Measurements from ENCODE around the gene KRAS.

KRAS gene

DNA sequence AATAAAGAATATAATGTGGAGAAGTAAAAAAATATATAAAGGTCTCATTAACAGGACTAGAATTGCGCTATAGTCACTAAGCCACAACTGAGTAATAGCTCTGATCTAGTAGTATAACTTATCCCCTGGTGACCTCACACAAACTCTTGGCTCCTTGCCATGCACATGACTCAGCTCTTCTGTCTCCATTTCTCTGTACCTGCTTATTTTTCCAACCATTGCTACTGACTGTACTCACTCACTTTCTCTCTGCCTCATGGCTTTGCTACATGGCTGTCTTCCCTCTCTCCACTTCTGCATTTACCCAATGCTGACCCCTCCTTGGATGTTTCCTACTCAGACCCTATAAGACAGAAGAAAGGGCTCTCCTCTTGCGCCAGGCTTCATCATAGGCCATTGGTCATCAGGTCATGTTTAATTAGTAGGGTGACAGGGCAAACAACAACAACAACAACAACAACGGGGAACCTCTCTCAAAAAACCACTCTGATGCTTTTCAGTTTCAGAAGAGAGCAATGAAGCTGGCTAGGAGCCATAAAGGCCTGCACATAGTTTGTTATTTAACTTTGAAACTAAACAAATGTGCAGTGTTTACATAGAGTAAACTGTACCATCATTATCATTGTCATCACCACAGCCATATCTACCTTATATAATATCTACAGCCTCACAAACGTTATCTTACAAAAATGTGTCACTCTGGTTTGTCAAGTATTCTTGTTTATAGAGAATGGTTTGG, 25.6 kb upstream of the KRAS start:
- Histone ChIP-seq H3K27me3 (ENCODE audit: control insufficient read depth, insufficient read depth, low read length) (no peaks in the 10 kb centered on the region), H3K9me3 (replicated peaks; ENCODE audit: low read length) (no peaks in the 10 kb centered on the region), H3K4me3 (ENCODE audit: low read length) (no peak overlapping the region), H3K4me2 (ENCODE audit: low read length) (no peak overlapping the region), H3K4me1 (ENCODE audit: control insufficient read depth, insufficient read depth, low read length) (peaks cover 6% of the 10 kb centered on the region), H3K36me3 (ENCODE audit: insufficient read depth, low read length) (no peaks in the 10 kb centered on the region), H3K9ac (ENCODE audit: low read depth, low read length) (no peak overlapping the region)

DNA sequence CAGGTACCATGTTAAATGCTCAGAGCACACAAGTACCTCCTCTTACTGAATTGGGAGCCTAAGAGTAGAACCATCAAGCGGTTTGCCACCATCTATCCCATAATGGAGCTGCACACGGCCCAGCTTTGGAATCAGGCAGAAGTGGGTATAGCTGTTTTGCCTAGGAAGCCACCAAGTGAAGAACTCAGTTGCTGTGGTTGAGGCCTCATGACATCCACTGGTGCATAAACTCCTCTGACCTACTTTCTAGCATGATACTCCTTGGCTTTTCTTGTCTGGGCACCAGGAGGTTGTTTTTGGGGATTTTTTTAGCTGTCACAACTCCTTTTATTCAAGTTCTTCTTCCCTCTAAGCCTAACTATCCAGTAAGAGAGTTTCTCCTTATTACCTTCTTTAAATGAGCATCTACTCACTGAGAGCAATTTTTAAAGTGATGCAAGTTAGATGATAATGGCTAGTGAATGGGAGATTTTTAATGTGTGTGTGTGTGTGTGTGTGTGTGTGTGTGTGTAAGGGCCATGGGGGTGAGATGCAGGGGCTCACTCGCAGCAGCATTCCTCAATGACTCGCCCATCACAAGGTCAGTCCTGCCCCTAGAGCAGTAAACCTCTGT, 20.9 kb upstream of the KRAS start:
- Histone ChIP-seq H3K9me3 (replicated peaks; ENCODE audit: low read length) (no peaks in the 10 kb centered on the region), H3K4me3 (ENCODE audit: low read length) (no peak overlapping the region)

DNA sequence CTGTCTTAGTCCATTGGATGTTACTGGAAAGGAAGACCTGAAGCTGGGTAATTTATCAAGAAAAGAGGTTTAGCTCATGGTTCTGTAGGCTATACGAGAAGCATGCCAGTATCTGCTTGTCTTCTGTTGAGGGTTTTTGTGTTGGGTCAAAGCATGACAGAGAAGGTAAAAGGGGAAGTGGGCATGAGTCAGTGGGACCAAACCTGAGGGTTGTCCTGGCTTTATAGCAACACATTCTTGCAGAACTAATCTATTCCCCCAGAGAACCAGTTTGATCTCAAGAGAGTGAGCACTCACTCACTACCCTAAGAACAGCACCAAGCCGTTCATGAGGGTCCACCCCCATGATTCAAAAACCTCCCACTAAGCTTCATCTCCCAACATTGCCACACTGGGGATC, 19.0 kb upstream of the KRAS start:
- Histone ChIP-seq H3K4me2 (ENCODE audit: low read length) (no peak overlapping the region), H3K4me3 (ENCODE audit: low read length) (no peak overlapping the region), H3K9me3 (replicated peaks; ENCODE audit: low read length) (no peaks in the 10 kb centered on the region), H3K36me3 (ENCODE audit: insufficient read depth, low read length) (no peaks in the 10 kb centered on the region), H3K4me1 (ENCODE audit: control insufficient read depth, insufficient read depth, low read length) (no peaks in the 10 kb centered on the region), H3K27me3 (ENCODE audit: control insufficient read depth, insufficient read depth, low read length) (no peaks in the 10 kb centered on the region), H3K9ac (ENCODE audit: low read depth, low read length) (no peak overlapping the region)

More for the DNA sequence above, 20.9 kb upstream of the KRAS start:
- Histone ChIP-seq H3K4me1 (ENCODE audit: control insufficient read depth, insufficient read depth, low read length) (peaks cover 5% of the 10 kb centered on the region), H3K36me3 (ENCODE audit: insufficient read depth, low read length) (no peaks in the 10 kb centered on the region), H3K4me2 (ENCODE audit: low read length) (no peak overlapping the region), H3K27me3 (ENCODE audit: control insufficient read depth, insufficient read depth, low read length) (no peaks in the 10 kb centered on the region), H3K9ac (ENCODE audit: low read depth, low read length) (no peak overlapping the region)

DNA sequence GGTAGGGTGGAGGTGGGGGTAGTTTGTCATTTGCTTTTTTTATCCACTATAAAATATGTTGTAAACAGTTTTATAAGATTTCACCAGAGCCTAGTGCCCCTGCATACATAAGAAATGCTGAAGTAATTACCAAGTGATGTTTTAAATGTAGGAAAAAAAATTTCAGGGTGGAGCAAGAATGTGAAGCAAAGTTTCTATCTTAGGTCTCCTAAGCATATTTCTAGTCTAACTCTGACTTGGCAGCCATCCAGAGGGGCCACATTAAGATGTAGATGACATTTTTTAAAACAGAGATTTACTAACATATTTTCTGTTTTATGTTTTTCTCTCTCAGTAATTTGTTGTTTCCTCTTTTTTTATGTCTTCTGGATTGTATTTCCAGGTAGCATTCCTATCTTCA, 15.8 kb upstream of the KRAS start:
- no peaks in the 10 kb centered on the region for H3K27me3 ChIP-seq (ENCODE audit: control insufficient read depth, insufficient read depth, low read length)
- H3K9ac ChIP-seq (ENCODE audit: low read depth, low read length), result no peak overlapping the region
- no peaks in the 10 kb centered on the region for H3K36me3 ChIP-seq (ENCODE audit: insufficient read depth, low read length)
- H3K4me3 ChIP-seq (ENCODE audit: low read length), result no peak overlapping the region
- H3K9me3 ChIP-seq (replicated peaks; ENCODE audit: low read length), result no peaks in the 10 kb centered on the region
- no peaks in the 10 kb centered on the region for H3K4me1 ChIP-seq (ENCODE audit: control insufficient read depth, insufficient read depth, low read length)
- no peak overlapping the region for H3K4me2 ChIP-seq (ENCODE audit: low read length)

DNA sequence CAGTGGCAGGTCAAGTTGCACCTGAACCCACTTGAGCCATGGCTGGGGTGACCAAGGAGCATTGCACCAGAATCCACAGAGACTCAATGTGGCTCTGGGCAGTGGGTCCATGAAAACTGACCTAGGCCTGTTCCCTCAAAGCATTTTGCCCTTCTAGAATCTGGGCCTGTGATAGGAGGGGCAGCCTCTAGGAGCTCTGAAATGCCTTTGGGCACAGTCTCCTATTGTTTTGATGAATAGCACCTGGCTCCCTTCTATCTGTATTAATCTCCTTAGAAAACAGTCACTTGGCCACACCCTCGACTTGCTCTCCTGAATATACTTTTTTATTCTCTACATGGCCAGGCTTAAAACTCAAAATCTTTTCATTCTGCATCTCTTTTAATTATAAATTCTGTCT, 14.1 kb upstream of the KRAS start:
- H3K36me3 ChIP-seq (ENCODE audit: insufficient read depth, low read length), result no peaks in the 10 kb centered on the region
- H3K4me2 ChIP-seq (ENCODE audit: low read length), result no peak overlapping the region
- H3K9me3 ChIP-seq (replicated peaks; ENCODE audit: low read length), result no peaks in the 10 kb centered on the region
- no peaks in the 10 kb centered on the region for H3K4me1 ChIP-seq (ENCODE audit: control insufficient read depth, insufficient read depth, low read length)
- no peak overlapping the region for H3K9ac ChIP-seq (ENCODE audit: low read depth, low read length)
- no peaks in the 10 kb centered on the region for H3K27me3 ChIP-seq (ENCODE audit: control insufficient read depth, insufficient read depth, low read length)
- H3K4me3 ChIP-seq (ENCODE audit: low read length), result no peak overlapping the region

DNA sequence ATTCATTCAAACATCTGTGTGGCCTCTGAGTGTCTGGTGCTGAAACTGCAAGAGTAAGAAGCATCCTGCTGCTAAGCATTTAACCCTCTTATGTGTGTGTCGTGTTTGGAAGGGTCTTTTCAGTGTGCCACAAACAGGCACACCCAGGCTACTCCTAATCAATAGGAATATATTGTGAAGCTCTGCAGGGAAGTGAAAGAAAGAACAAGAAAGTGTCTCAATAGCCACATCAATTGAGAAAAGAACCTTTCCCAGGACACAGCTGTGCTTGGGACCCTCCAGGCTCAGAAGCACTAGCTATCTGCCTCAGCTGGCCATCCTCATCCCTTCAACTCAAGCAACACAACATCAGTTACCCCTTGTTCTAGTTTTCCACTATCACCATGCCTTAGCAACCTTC, 13.4 kb upstream of the KRAS start:
- Histone ChIP-seq H3K4me1 (ENCODE audit: control insufficient read depth, insufficient read depth, low read length) (no peaks in the 10 kb centered on the region), H3K4me3 (ENCODE audit: low read length) (no peak overlapping the region), H3K4me2 (ENCODE audit: low read length) (no peak overlapping the region), H3K27me3 (ENCODE audit: control insufficient read depth, insufficient read depth, low read length) (no peaks in the 10 kb centered on the region), H3K36me3 (ENCODE audit: insufficient read depth, low read length) (no peaks in the 10 kb centered on the region), H3K9ac (ENCODE audit: low read depth, low read length) (no peak overlapping the region), H3K9me3 (replicated peaks; ENCODE audit: low read length) (no peaks in the 10 kb centered on the region)

DNA sequence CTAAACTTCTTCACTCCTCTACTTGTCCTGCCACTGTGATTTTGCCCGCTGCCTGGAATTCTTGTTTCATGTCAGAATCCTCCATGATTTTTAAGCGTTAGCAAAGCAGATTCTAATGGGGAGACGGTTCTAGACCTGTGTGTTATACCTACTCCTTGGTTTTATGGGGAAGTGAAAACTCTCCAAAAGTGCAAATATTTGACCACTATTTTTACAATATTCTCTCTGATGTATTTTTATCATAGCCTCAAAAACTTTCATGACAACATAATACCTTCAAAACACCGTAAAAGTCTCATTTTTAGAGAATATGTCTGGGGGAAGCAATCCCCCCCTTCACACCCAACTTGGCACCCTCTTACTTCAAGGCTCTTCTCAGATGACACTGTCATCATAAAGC, 12.9 kb upstream of the KRAS start:
- H3K4me2 ChIP-seq (ENCODE audit: low read length), result no peak overlapping the region
- H3K4me3 ChIP-seq (ENCODE audit: low read length), result no peak overlapping the region
- H3K9me3 ChIP-seq (replicated peaks; ENCODE audit: low read length), result no peaks in the 10 kb centered on the region
- no peak overlapping the region for H3K9ac ChIP-seq (ENCODE audit: low read depth, low read length)
- no peaks in the 10 kb centered on the region for H3K36me3 ChIP-seq (ENCODE audit: insufficient read depth, low read length)
- H3K4me1 ChIP-seq (ENCODE audit: control insufficient read depth, insufficient read depth, low read length), result no peaks in the 10 kb centered on the region
- no peaks in the 10 kb centered on the region for H3K27me3 ChIP-seq (ENCODE audit: control insufficient read depth, insufficient read depth, low read length)

DNA sequence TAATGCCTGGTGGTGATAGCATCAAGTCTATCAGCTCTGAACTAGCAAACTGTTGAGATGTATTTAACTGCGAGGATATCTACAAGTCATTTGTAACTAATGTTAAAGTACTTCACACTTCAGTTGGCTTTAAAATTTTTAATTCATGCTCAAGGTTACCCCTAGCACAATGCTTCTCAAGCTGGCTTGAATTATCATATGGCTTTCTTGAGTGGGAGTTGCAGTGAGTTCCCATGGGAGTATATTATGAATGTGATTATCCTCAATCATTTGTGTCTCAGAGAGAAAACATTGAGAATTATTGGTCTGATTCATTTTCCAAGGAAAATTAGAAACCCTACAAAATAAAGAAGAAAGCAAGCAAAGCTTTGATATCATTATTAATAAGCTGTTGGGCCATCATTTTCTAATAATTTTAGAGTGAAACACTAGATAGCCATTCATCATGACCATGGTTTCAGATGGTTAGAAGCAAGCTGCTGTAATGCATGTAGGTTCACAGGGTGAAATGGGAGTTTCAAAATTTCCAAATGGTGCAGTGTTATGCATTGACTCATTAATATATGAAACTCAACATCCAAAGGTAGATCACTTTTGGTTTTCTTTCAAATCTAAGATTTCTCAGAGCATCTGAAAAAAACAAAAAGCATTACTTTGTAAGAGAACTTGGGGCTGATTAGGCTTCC, 11.8 kb upstream of the KRAS start:
- Histone ChIP-seq H3K27me3 (ENCODE audit: control insufficient read depth, insufficient read depth, low read length) (no peaks in the 10 kb centered on the region), H3K36me3 (ENCODE audit: insufficient read depth, low read length) (no peaks in the 10 kb centered on the region), H3K9me3 (replicated peaks; ENCODE audit: low read length) (no peaks in the 10 kb centered on the region), H3K9ac (ENCODE audit: low read depth, low read length) (no peak overlapping the region), H3K4me1 (ENCODE audit: control insufficient read depth, insufficient read depth, low read length) (no peaks in the 10 kb centered on the region), H3K4me2 (ENCODE audit: low read length) (no peak overlapping the region), H3K4me3 (ENCODE audit: low read length) (no peak overlapping the region)

DNA sequence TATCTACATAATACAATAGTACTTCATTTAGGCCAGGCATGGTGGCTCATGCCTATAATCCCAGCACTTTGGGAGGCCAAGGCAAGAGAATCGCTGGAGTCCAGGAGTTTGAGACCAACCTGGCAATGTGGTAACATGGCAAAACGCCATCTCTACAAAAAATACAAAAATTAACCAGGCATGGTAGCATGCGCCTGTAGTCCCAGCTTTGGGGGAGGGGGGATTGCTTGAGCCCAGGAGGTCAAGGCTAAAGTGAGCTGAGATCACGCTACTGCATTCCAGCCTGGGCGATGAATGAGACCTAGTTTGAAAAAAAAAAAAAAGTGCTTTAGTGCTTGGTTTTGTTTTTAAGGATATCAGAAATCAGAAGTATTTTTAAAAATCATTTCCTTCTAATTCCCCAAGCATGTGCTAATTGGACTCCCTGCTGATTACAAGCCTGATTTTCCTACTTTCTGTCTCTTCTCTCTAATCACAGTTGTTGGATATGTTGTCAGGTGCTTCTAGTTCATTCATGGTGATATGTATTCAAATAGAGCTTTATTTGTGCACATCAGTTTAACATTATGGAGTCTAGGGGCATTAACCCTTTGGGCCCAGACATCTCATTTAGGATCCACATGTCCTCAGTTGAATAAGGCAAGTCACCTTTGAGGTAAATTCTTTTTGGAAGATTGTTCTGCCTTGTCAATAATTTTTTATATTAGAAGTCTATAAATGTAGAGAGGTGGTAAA, 7.0 kb upstream of the KRAS start:
- H3K4me3 ChIP-seq (ENCODE audit: low read length), result no peak overlapping the region
- no peaks in the 10 kb centered on the region for H3K9me3 ChIP-seq (replicated peaks; ENCODE audit: low read length)
- no peak overlapping the region for H3K4me2 ChIP-seq (ENCODE audit: low read length)
- no peaks in the 10 kb centered on the region for H3K36me3 ChIP-seq (ENCODE audit: insufficient read depth, low read length)
- no peak overlapping the region for H3K9ac ChIP-seq (ENCODE audit: low read depth, low read length)
- no peaks in the 10 kb centered on the region for H3K27me3 ChIP-seq (ENCODE audit: control insufficient read depth, insufficient read depth, low read length)
- H3K4me1 ChIP-seq (ENCODE audit: control insufficient read depth, insufficient read depth, low read length), result no peaks in the 10 kb centered on the region

DNA sequence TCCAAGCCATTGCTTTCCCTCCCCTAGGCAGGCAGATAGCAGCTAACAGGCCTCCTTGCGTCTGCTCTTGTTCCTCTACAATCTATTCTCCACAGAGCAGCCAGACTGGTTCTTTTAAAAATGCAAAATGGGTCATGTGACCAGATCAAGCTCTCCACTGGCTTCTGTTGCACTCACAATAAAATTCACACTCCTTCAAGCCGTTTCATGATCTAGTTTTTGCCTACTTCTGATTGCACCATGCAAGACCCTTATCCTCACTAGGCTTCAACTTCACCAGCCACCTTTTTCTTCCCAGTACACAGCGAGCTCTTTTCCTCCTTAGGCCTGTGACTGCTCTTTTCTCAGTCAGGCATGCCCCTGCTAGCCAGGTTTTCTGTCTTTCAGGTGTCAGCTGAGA, 6.1 kb upstream of the KRAS start:
- no peaks in the 10 kb centered on the region for H3K27me3 ChIP-seq (ENCODE audit: control insufficient read depth, insufficient read depth, low read length)

DNA sequence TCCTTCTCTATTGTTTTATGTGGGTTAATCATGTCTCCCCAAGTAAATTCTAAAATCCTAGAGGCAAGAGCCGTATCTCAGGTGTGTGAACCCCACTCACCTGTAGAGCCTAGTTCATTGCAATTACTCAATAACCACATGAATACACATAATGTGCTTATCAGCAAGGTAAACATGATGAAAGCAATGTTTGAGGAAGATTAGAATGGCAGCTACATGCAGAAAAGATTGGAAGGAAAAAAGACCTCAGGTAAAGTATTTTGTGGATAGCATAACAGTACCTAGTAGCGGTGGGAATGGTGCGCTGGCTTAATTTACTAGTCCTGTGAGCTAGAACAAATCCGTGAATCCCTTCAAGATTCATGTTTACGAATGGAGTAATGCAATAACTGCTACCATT, 5.3 kb upstream of the KRAS start:
- Histone ChIP-seq H3K27me3 (ENCODE audit: control insufficient read depth, insufficient read depth, low read length) (no peaks in the 10 kb centered on the region), H3K4me2 (ENCODE audit: low read length) (no peak overlapping the region), H3K4me3 (ENCODE audit: low read length) (no peak overlapping the region), H3K4me1 (ENCODE audit: control insufficient read depth, insufficient read depth, low read length) (no peaks in the 10 kb centered on the region), H3K9ac (ENCODE audit: low read depth, low read length) (no peak overlapping the region), H3K36me3 (ENCODE audit: insufficient read depth, low read length) (no peaks in the 10 kb centered on the region), H3K9me3 (replicated peaks; ENCODE audit: low read length) (no peaks in the 10 kb centered on the region)

More for the DNA sequence above, 6.1 kb upstream of the KRAS start:
- H3K36me3 ChIP-seq (ENCODE audit: insufficient read depth, low read length), result no peaks in the 10 kb centered on the region
- no peaks in the 10 kb centered on the region for H3K9me3 ChIP-seq (replicated peaks; ENCODE audit: low read length)
- no peaks in the 10 kb centered on the region for H3K4me1 ChIP-seq (ENCODE audit: control insufficient read depth, insufficient read depth, low read length)
- H3K4me2 ChIP-seq (ENCODE audit: low read length), result no peak overlapping the region
- no peak overlapping the region for H3K9ac ChIP-seq (ENCODE audit: low read depth, low read length)
- no peak overlapping the region for H3K4me3 ChIP-seq (ENCODE audit: low read length)
